Measurements from ENCODE around the gene FMO5.
"Not testable (repeated sequence)": the region's sequence is repeated elsewhere in the genome, so short reads cannot be mapped to it uniquely, and the experiment has no call there.

Gene FMO5

DNA sequence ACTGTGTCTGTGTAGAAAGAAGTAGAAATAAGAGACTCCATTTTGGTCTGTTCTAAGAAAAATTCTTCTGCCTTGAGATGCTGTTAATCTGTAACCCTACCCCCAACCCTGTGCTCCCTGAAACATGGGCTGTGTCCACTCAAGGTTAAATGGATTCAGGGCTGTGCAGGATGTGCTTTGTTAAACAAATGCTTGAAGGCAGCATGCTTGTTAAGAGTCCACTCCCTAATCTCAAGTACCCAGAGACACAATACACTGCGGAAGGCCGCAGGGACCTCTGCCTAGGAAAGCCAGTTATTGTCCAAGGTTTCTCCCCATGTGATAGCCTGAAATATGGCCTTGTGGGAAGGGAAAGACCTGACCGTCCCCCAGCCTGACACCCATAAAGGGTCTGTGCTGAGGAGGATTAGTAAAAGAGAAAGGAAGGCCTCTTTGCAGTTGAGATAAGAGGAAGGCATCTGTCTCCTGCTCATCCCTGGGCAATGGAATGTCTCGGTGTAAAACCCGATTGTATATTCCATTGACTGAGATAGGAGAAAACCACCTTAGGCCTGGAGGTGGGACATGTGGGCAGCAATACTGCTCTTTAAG is 15.1 kb upstream of the FMO5 start:
- DNase-seq = not testable (repeated sequence)

DNA sequence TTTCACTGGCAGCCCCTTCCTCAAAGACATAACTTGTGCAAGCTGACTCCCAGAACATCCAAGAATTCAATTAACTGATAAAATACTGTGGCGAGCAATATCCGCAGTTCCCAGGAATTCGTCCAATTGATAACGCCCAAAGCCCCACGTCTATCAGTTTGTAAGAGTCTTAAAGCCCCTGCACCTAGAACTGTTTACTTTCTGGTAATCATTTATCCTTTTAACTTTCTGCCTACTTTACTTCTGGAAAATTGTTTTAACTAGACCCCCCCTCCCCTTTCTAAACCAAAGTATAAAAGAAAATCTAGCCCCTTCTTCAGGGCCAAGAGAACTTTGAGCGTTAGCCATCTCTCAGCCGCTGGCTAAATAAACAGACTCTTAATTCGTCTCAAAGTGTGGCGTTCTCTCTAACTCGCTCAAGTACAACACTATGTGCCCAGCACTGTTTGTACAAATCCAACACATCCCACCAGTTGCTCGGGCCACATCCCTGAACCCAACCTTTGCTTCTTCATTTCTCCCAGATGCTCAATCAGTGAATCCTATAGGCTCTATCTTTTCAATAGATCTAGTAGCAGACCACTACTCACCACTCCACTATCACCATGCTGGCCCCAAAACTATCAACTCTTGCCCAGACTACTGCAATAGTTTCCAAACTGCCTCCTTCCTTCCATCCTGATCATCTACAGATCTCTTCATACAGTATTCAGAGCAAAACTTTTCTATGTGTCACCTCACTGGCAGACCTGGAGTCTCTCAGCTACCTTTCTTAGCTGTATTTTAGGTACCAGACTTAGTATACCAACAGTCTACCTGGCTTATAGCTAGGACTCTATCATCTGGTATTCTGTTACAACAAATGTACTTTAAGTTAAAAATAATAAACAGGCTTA is 14.0 kb upstream of the FMO5 start:
- no peak for DNase-seq

DNA sequence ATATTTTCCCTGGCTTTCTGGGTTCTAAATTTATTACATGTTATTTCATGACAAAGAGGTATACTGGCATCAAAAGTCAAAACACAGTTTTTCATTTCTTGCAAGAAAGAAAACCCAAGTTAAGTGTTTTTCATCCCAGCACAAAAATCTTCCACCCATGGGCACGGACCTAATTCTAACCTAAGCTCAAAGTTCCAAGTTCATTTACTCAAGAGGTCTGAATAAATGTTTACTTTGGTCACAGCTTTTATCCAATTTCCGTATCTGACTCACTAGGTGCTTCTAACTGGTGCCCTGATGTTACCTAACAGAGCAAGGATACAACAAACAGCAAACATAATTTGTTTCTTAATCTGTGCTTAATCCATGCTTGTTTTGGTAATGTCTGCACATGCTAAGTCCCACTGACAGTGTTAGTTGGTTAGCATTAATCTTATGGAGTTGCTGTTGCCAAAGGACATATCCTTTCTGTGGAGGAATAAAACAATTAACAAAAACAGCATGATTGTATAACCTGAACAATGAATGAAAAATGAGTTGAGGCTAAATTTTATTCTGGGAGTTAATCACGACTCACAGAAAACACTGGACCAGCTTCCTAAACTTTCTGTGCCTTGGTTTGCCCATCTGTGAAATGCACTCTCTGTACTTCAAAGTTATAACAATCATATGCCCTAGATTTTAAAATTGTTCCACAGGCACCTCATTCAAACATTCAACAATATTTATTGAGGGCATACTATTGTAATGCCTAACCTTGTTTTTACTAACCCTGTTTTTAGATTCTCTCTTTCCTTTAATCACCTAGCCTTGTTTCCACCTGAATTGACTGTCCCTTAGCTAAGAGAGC is 13.1 kb upstream of the FMO5 start:
- DNase-seq = no peak

DNA sequence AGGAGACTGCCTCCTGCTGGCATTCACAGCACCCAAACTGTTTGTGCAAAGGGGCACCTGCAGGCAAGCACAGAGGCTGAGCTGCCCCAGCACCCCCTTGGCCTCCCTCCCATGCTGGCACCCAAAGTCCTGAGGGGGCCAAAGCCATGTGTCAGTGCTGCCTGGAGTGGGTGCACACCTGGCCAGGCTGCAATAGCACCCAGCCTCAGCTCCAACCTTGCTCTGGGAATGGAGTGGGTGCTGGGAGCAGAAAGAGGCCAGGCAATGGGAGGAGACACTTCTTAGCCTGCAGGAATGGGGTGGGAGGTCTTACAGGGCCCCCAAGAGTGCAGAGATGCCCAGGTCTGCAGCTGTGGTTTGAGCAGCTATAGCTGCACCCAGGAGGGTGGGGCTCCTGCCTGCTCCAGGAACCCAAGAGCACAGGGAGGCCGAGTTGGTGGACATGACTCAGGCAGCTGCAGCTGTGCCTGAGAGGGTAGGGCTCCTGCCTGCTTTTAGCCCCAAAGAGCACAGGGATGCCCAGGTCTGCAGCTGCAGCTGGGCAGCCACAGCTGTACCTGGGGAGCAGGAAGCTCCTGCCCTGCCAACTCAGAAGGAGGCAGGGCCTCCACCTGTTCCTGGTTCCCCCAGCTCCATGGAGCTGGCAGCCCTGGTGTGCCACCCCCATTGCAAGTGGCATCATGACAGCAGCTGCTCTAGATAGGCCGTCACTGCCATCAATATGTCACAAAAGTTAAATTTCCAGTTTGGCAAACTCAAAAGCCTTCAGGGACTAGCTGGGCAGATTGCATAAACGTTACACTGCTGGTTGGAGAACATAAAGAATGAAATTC is 12.0 kb upstream of the FMO5 start:
- DNase-seq = no peak

DNA sequence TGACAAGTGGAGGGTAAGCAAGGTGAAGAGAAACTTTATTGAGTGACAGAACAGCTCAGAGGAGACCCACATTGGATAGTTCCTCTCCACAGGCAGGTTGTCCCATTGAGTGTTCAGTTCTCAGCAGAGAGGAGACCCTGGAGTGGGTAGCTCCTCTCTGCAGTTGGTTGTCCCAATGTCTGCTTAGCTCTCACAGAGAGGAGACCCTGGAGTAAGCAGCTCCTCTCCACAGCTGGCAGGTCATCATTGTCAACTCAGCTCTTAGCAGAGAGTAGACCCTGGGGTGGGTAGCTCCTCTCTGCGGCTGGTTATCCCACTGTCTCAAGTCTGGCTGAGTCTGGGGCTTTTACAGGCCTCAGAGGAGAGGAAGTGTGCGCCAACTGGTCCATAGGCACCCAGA is 11.3 kb upstream of the FMO5 start:
- no peak for DNase-seq

DNA sequence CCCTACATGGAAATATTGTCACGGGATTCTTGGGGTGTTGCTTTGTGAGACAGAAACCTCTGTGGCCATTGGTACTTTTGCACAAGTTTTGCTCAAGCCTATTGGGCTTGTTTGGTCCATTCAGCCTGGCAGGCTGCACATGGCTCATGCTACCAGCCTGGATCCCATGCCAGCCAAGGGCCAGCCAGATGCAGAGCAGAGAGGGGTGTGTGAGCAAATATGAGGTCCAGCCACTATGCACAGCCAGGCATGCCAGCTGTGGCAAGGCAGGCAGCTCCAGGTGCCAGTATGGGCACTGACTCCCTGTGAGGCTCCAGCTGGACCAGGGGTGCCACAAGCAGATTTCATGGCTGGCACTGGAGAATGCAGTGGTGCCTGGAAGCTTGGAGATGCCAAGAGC is 10.7 kb upstream of the FMO5 start:
- DNase-seq = no peak

DNA sequence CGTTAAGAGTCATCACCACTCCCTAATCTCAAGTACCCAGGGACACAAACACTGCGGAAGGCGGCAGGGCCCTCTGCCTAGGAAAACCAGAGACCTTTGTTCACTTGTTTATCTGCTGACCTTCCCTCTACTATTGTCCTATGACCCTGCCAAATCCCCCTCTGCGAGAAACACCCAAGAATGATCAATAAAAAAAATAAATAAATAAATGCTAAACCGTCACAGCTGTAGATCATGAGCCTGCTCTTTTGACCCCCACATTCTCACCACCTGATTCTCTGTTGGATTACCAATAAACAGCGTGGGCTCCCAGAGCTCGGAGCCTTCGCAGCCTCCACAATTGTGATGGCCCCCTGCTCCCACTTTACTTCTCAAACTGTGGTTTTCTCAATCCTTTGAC is 8.8 kb upstream of the FMO5 start:
- not testable (repeated sequence) for DNase-seq

DNA sequence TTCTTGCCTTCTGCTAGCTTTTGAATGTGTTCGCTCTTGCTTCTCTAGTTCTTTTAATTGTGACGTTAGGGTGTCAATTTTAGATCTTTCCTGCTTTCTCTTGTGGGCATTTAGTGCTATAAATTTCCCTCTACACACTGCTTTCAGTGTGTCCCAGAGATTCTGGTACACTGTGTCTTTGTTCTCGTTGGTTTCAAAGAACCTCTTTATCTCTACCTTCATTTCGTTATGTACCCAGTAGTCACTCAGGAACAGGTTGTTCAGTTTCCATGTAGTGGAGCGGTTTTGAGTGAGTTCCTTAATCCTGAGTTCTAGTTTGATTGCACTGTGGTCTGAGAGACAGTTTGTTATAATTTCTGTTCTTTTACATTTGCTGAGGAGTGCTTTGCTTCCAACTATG is 5.9 kb upstream of the FMO5 start:
- not testable (repeated sequence) for DNase-seq

DNA sequence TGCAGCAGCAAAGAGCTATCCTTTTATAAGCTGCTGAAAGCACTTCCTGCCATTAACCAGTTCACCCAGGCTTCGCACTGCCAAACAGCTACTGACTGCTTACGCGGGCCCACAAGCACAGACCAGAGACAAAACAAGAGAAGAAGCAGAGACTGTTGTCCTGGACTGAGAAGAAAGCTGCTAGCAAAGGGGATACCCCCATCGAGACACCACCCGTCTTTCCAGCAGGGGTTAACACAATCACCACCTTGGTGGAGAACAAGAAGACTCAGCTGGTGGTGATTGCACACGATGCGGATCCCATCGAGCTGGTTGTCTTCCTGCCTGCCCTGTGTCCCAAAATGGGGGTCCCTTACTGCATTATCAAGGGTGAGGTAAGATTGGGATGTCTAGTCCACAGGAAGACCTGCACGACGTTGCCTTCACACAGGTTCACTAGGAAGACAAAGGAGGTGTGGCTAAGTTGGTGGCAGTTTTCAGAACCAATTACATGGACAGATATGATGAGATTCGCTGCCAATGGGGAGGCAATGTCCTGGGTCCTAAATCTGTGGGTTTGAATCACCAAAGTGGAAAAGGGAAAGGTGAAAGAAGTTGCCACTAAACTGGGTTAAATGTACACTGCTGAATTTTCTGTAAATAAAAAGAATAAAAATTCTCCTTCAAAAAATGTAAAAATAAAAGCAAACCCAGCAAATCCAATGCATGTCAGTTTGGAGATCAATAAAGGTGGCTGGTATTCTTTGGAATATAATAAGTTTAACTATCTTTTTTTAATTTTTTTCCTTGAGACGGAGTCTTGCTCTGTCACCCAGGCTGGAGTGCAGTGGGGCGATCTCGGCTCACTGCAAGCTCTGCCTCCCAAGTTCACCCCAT is 1.2 kb downstream of the FMO5 start:
- DNase-seq = no peak

DNA sequence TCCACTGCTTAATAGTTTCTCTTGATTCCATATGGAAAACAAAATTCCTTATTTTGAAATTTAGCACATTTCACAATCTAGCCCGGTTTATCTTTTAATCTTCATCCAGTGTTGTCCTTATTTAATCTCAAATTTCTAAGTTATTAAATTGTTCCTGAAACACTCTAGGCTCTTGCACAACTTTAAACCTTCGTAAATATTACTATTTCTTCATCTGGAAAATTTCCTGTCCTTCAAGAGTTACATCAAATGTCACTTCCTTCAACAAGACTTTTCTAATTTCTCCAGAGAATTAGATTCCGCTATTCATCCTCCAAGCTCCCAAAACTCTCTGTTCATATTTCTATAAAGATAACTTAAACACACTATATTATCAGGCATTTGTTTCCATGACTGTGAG is 6.5 kb downstream of the FMO5 start:
- DNase-seq = no peak

DNA sequence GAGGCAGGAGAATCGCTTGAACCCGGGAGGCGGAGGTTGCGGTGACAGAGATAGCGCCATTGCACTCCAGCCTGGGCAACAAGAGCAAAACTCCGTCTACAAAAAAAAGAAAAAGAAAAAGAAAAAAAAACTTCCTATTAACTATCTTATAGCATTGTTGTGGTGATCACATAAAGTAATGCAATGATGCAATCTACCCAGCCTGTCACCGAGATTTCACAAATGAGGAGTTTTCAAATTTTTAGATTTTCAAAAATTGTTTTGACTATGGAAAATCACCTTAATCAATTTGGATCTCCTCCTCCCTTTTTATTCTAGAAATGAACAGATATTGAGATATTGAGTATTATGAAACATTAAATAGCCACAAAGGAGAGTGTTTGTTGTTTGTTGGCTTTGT is 8.0 kb downstream of the FMO5 start:
- no peak for DNase-seq

DNA sequence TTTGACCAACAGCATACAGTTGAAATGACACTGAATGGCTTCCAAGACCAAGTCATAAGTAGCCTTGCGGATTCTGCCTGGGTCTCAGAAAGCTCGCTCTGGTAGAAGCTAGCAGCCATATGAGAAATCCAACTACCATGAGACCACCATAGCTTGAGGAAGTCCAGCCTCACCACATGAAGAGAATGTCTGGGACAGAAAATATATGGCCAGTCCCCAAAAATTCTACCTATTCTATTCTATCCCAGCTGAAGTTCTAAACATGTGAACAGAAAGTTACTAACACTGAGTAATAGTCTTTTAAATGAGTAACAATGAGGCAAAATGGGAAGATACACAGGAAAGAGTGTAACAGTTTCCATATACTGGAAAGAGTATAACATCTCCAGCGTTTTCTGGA is 9.0 kb downstream of the FMO5 start:
- DNase-seq = no peak

DNA sequence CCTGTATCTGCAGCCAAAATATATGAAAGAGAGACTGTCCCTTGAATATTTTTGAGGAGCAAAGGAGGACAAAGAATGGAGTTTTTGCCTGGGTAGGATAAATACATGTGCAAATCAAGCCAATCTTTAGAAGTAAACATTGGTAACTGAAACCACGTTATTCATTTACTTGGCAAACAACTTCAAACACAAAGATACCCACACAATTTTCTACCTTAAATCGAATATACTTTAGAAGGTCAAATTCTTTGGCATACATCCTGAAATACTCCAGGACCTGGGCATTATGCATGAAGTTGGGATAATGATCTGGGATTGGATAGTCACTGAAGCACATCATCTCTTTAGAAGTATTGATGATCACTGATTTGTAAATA is 9.6 kb downstream of the FMO5 start:
- no peak for DNase-seq

DNA sequence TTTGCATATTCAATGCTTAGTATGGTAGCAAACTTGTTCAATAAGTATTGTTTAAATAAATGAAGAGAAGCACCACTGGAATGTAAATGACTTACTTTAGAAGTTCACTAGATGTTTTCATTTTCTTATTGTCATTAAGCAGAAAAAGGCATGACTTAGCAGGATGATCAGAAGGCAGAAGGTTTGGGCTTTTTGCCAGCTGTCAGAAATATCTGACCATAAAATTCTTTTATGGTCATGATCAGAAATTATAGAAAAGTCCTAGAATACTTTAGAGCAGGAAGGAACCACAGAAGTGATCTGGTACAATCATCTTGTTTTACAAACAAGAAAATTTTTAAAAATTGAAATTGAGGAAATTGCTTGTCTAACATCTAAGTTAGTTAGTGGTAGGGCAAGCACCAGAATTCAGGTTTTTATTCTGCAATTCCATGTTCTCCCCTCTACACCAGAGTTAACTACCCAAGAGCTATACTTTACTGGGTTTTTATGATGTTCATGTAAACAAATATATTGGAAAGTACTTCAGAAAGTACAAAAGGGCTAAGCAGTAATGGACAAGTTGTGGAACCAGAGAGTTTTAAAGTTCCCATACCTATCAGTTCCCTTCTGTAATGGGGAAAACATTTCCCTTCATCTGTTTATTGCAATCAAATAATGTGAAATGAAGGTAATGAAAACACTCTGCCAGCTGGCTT is 10.1 kb downstream of the FMO5 start:
- DNase-seq = no peak

DNA sequence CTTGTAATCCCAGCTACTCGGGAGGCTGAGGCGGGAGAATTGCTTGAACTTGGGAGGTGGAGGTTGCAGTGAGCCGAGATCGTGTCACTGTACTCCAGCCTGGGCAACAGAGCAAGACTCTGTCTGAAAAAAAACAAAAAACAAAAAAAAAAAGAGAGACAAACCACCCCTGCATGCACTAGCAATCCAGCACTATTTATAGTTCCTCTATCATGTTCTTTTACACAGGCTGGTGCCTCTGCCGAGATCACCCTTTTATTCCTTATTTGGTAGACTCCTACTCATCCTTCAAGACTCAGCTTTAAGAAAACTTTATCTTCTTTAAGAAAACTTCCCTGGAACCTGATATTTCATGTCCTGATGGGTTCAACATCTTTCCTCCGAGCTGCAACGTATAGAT is 10.8 kb downstream of the FMO5 start:
- DNase-seq = no peak

DNA sequence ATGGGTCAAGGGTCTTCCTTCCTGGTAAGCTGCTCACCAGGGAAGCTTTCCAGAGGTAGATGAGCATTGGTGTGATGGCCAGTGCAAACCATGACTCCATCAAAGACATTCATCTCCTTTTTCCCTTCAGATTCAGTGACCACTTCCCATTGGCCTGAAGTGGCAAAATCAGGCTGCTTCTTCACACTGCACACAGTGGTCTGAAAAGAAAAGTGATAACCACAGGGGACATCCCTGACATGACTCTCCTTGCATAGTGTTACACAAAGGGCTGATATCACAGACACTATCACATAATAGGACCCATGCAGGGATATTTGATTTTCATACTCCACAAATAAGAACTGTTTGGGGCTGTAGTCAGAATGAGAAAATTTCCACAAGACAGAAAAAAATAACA is 11.9 kb downstream of the FMO5 start:
- no peak for DNase-seq

DNA sequence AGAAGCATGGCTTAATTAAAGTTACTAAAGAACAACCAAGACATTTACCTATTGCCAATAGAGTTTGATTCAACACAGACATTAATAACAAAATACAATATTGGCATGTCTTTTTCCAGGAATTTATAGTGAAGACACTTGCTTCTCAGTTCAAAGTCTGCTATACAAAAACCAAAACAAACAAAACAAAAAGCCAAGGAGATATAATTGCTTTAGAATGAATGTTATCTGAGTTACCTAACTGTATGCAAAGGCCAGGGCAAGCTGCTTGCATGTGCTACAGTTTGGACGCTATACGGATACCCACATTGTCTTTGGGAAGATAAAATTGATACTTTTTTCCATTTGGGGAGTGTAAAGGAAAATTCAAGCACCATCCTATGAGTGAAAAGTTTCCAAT is 13.6 kb downstream of the FMO5 start:
- no peak for DNase-seq

DNA sequence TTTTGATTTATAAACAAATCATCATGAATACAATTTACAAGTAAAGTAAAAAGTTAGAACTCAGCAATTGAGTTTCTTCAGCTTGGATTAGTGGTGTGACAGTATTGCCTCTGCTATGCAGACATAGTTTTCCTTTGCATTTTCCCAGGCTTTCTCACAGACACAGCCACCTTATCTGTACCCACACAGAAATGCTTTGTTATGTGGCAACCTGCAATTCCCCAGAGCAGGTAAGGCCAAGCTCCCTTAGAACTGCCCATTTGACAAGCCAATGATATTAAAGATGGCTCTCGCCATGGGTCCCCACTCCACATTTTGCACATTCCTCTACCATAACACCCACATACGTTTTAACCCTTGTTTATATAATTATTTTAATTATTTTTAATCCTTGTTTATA is 14.2 kb downstream of the FMO5 start:
- no peak for DNase-seq

Data from nucleus accumbens (tissue), 56 donors.